GM19238 (cell line): ENCODE results near the gene LYZL2.
"Not testable (repeated sequence)": the region's sequence is repeated elsewhere in the genome, so short reads cannot be mapped to it uniquely, and the experiment has no call there.

Experiments used
- DNase-seq: peaks from one replicate; pipeline ENCODE4 v3.0.0; 2011; ENCODE audit warnings: low spot score; ENCODE audit not compliant: insufficient read length

The LYZL2 gene

GRCh38 chr10:30596013-30596412 is 33.5 kb downstream of the LYZL2 start:
- DNase-seq = no peak

DNA sequence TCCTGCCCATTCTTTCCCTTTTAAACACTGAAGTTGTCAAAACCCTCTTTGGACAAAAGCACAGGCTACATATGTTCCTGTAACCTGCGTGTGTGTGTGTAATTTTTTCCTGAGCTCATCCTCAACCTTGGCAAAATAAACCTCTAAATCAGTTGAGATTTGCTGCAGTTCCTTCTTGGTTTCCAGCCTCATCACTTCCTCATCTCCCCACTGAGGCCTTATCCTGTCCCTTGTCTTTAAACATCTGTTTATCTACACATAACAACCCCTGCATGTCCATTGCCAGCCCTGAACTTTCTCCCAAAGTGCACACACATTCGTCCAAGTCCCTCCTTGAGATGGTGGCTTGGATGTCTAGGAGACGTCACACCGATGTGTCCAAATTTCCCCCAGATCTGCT is 35.5 kb downstream of the LYZL2 start:
- DNase-seq = no peak

DNA sequence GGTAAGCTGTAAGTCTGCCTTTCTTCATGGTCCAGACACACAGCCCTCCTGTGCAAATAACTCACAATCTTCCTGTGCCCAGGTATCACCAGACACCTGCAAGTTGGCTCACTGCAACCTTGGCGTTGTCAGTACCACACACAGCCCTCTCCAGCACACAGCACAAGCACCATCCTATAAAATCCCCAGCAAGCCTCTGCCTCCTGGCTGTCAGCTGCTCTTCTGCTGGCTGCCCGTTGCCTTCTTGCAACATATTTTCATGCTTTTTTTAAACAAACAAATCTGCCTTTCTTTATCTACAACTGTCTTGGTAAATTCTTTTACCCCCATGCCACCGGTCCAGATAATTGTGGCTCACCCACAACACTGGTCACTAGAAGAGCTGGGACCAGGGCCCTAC is 36.8 kb downstream of the LYZL2 start:
- not testable (repeated sequence) for DNase-seq

DNA sequence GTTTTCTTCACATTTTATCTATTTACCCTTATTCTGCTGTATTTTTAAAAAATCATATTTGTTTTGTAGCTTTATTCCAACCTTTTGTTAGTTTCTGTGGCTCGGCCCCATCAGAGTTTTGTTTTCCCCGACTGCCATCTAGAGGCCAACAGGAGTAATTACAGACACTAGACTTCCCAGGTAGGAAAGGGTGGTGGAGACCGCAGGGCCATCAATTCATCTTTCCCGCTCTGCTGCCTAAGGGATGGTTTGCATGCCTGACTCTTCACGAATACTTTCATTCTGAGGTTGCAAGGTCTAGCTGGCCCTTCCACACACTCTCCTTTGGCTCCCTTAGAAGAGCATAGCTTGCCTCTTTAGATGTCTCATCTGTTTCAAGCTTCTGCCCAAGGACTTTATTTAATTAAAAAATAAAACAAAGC is 38.3 kb downstream of the LYZL2 start:
- peak; percentile 14 for DNase-seq

DNA sequence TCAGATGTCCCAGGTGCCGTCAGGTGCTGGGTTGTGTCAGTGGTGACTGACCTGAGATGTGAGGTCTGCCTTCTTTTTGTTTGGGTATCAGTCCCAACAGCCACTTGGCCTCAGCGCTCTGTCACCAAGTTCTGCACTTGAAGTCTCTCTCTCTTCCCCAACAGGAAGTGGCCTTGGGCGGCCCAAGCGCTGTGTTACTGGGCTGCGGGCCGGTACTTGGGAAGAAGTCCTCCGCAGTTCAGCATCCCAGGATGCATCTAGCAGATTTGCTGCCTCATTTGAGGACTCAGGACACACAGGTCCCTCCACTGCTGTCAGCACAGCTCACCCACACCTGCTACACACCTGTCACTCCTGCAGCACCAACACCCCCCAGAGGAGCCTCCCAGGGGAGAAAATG is 40.1 kb downstream of the LYZL2 start:
- DNase-seq = no peak

- DNase-seq = peak; percentile 54
These were observed 42.0 kb downstream of the LYZL2 start for GRCh38 chr10:30587522-30588031.

DNA sequence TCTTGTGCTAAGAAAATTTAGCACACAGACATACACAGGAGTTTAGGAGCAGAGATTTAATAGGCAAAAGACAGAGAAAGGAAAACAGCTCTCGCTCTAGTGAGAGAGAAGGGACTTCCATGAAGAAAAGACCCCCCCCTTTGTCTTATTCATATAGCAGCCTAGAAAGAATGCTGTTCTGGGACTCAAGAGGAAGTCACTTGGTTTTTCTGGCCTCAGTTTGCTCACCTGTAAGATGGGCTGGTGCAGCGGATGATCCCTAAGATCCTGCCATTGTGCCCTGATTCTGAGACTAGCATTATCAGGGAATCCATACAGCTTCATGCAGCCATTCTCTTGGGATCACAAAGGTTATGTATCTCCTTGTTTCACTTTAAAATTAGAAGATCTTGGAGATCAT is 42.7 kb downstream of the LYZL2 start:
- DNase-seq = no peak

DNA sequence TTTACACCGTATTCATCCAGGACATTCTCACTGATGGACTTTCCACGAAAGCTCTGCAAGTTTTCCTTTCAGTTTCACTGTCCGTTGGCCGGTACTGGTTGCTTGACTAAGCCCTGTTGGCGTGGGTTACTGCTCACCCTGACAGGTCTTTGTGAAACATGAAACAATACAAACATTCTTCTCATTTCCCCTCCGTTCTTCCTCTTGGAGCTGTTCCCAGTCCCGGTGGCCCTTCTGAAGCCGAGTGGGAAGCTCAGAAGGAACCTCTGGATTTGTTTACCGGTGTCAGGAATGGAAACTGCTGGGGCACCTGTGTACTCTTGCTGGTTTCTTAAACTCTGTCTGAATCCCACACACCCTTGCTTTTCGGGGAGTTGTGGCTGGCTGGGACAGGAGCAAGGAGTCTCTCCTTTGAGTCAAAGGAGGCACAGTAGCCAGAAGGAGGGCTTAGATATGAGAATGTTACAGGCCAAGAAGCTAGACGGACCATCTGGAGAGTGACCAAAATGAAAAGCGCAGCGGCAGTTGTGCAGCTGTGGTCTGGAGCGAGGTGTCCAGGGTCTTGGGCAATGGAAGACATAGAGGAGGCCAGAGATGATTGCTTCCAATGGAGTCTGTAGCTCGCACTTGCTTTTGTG is 45.7 kb downstream of the LYZL2 start:
- DNase-seq = peak; percentile 29

- peak; percentile 17 for DNase-seq
These were observed 47.7 kb downstream of the LYZL2 start for GRCh38 chr10:30581779-30582380.

- DNase-seq = no peak
These were observed 48.9 kb downstream of the LYZL2 start for GRCh38 chr10:30580676-30581075.

- no peak for DNase-seq
These were observed 49.3 kb downstream of the LYZL2 start for GRCh38 chr10:30580241-30580640.

DNA sequence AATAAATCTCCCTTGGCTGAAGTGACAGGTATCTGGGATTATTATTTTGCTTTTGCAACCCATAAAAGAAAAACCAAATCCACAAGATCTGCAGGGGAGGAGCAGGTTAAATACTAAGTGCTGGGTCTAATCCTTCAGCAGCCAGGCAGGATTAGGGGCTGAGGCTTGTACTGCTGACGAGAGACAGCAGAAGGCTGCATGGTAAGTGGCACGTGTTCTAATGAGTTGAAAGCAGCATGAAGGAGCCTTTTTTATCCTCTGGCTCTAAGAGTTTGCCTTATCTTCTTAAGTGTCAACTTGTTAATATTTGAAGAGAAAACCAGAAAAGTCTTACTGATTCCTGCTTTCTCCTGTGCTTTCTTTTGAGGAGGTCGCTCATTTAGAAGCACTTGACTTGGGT is 50.0 kb downstream of the LYZL2 start:
- no peak for DNase-seq

- no peak for DNase-seq
These were observed 52.5 kb downstream of the LYZL2 start for GRCh38 chr10:30577048-30577447.

GRCh38 chr10:30576641-30577040 is 52.9 kb downstream of the LYZL2 start:
- DNase-seq = no peak

DNA sequence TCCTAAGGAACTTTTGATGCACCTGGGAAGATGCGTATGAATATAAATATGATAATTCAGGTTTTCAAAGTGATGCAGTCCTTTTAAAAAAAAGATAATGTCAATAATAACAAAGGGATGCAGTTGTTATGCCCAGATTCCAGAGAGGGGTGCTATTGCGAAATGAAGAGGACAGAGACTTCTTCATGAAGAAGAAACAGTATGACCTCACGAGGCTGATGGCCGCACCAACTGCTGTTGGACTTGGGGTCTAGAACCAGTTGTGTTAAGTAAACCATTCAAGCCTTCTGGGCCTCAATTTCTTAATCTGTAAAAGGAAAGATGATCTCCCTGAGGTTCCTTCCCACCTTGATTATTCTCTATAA is 55.1 kb downstream of the LYZL2 start:
- DNase-seq = no peak

DNA sequence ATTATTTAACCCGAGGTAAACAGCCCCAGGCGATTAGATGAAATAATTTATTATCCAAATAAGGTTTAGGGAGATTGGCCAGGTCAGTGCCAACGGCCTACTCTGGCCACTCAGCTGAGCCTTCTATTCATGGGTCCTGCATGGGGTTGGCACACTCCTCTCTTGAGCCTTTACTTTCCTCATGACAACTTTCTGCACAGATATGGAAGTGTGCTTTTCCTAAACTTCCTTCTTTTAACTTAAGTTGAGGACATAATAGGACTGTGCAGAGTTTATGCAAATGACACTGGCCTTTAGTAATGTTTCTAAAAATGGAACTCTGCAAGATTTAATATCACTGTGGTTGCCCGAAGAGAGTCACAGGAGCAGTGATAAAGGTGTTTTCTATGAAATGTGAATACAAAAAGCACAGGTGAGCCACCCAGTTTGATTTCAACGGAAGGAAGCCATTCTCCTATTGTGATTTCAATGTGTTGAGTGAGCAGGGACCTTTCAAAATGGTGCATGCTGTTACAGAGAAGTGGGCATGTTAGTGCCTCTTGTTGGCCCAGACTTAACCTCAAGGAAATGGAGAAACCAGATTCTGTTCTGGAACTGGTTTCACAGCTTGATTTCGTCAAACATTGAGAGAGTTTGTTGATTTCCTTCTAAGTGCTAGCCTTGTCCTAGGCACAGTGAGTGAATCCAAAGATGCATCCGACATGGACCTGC is 55.7 kb downstream of the LYZL2 start:
- no peak for DNase-seq

- no peak for DNase-seq
These were observed 64.1 kb downstream of the LYZL2 start for GRCh38 chr10:30565449-30565848.

DNA sequence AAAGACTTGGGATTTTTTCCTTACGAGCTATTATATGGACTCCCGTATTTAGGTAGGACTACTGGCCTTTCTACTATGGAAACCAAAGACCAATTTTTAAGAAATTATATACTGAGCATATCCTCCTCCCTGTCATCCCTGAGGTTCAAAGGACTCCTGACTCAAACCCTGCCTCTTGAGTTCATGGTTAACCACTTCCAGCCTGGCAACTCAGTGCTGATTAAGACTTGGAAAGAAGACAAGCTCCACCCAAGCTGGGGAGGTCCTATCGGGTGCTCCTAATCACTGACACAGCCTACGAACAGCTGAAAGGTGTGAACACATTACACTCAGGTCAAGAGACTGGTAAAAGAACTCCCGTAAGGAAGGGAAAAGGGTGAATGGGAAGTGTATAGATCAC is 66.8 kb downstream of the LYZL2 start:
- DNase-seq = no peak
